NCI-H748 (cell line): Measurements from ENCODE around the gene SLC26A2.

Experiments used
- DNase-seq: peaks from one replicate; lab custom pipeline; 2025; ENCODE audit not compliant: unreplicated experiment; lab: John Stamatoyannopoulos, UW

SLC26A2 gene

DNA sequence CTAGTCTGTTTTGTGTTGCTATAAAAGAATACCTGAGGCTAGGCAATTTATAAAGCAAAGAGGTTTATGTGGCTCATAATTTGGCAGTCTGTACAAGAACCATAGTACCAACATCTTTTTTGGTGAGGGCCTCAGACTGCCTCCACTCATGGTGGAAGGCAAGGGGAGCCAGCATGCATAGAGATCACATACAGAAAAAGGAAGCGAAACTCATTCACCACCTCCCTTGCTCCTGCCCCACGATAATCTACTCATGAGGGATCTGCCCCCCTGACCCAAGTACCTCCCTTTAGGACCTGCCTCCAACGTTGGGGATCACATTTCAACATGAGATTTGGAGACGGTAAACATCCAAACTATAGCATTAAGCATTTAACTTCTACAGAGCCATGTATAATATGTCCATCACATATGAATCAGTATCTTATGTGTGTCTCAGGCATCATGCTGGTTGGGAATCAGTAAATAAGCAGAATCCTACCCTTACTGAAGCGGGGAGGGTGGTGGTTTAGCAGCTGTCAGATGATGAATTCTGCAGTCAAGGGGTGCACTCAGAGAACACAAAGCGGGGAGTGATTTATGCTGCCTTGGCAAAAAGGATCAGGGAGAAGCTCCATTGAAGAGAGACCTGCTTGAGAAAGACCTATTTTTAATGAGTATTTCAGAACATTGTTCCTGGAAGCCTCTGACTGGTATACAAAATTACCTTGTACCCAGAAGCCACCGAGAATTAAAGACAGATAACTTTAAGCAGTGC, 74.8 kb downstream of the SLC26A2 start:
- DNase-seq, result no peak

DNA sequence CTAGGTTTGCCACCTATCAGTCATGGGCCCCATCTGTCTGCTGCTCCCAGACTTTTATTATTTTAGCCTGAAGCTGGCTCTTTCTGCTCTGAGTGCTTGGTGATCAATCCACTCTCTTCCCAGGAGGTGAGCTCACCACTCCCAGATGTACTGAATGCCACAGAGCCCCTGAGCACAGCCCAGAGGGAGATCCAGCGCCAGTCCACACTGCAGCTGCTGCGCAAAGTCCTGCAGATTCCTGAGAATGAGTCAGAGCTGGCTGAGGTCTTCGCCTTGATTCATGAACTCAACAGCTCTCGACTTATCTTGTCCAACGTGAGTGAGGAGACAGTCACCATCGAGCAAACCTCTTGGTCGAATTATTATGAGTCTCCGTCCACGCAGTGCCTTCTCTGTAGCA, 76.0 kb downstream of the SLC26A2 start:
- no peak for DNase-seq
